ENCODE results near the gene PTGIS.

- TF ChIP-seq POLR2A (IDR thresholded peaks at IDR 0.05) = no peak
- TF ChIP-seq CTCF (IDR thresholded peaks at IDR 0.05) = no peak
Observed at GRCh38 chr20:49464556-49464955, 103.4 kb downstream of the PTGIS start.

All from body of pancreas (tissue), 4 donors.